ENCODE data around the gene OCLN.
"Not testable (repeated sequence)": the region's sequence is repeated elsewhere in the genome, so short reads cannot be mapped to it uniquely, and the experiment has no call there.

DNA sequence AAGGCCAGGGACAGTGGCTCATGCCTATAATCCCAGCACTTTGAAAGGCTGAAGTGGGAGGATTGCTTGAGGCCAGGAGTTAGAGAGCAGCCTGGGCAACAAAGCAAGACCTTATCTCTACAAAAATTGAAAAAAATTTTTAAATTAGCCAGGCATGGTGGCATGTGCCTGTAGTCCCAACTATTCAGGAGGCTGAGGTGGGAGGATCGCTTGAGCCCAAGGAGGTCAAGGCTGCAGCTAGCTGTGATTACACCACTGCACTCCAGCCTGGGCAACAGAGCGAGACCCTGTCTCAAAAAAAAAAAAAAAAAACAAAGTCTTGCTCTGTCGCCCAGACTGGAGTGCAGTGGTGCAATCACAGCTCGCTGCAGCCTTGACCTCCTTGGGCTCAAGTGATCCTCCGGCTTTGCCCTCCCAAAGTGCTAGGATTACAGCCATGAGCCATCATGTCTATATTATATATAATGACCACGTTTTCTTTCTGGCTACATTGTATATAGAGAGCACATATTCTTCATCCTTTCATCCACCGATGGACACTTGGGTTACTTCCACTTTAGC lies 37.1 kb upstream of the OCLN start:
- TF ChIP-seq, protein P1, sequence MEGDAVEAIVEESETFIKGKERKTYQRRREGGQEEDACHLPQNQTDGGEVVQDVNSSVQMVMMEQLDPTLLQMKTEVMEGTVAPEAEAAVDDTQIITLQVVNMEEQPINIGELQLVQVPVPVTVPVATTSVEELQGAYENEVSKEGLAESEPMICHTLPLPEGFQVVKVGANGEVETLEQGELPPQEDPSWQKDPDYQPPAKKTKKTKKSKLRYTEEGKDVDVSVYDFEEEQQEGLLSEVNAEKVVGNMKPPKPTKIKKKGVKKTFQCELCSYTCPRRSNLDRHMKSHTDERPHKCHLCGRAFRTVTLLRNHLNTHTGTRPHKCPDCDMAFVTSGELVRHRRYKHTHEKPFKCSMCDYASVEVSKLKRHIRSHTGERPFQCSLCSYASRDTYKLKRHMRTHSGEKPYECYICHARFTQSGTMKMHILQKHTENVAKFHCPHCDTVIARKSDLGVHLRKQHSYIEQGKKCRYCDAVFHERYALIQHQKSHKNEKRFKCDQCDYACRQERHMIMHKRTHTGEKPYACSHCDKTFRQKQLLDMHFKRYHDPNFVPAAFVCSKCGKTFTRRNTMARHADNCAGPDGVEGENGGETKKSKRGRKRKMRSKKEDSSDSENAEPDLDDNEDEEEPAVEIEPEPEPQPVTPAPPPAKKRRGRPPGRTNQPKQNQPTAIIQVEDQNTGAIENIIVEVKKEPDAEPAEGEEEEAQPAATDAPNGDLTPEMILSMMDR (IDR thresholded peaks at IDR 0.05; ENCODE audit: low read depth, low read length): not testable (repeated sequence)
- TF ChIP-seq EZH2phosphoT487 (IDR thresholded peaks at IDR 0.05; ENCODE audit: low read depth): not testable (repeated sequence)
